Esophagus muscularis mucosa (tissue), 4 donors: ENCODE data around the gene ZNF587. TPM values are rescaled to one million over a fixed set of nuclear protein-coding genes. Genes with fewer than 3 reads are reported as not detected.
A peak's percentile ranks its signal among the peaks of the same experiment; 100 is the strongest.
"Not testable (repeated sequence)": the region's sequence is repeated elsewhere in the genome, so short reads cannot be mapped to it uniquely, and the experiment has no call there.

Experiments used
- DNase-seq: peaks from one replicate; pipeline ENCODE4 v3.0.0-alpha.2; 2017; ENCODE audit errors: extremely low spot score
- H3K27ac ChIP-seq, 4 donors: fragments of 200-600 bp; sonication (generic); replicated peaks in 1 of 4; 1 replicate in 3 of 4; 2 replicates in 1 of 4; pipeline ENCODE4 v1.5.1; 2016 to 2019; ENCODE audit warnings: mild to moderate bottlenecking in 1 of 4
- H3K27me3 ChIP-seq, 4 donors: fragments of 200-600 bp; sonication (generic); one replicate each; pipeline versions ENCODE4 v1.5.1 to v1.6.0; 2016 to 2019
- H3K36me3 ChIP-seq, 4 donors: fragments of 200-600 bp; sonication (generic); one replicate each; pipeline ENCODE4 v1.5.1; 2016 to 2019
- H3K4me1 ChIP-seq, 4 donors: fragments of 200-600 bp; sonication (generic); one replicate each; pipeline ENCODE4 v1.5.1; 2016 to 2019
- H3K4me3 ChIP-seq, 4 donors: fragments of 200-600 bp; sonication (generic); 1 replicate in 2 of 4; 2 replicates in 2 of 4; pipeline ENCODE4 v1.5.1; 2016 to 2019; ENCODE audit warnings: mild to moderate bottlenecking in 4 of 4, moderate library complexity in 1 of 4
- H3K9me3 ChIP-seq, 4 donors: fragments of 200-600 bp; sonication (generic); 1 replicate in 3 of 4; 2 replicates in 1 of 4; pipeline ENCODE4 v1.5.1; 2016 to 2019
- EP300 ChIP-seq: sonication (generic); formaldehyde crosslinking; IDR thresholded peaks from one replicate; pipeline ENCODE4 v1.6.1; 2017; ENCODE audit warnings: antibody characterized with exemption
- POLR2A ChIP-seq: fragments of 450-650 bp; IDR thresholded peaks from one replicate; pipeline ENCODE4 v1.6.1; 2017; ENCODE audit warnings: antibody characterized with exemption, moderate library complexity, mild to moderate bottlenecking, low read depth
- POLR2AphosphoS5 ChIP-seq, 2 donors: sonication (generic); formaldehyde crosslinking; IDR thresholded peaks; one replicate each; pipeline ENCODE4 v1.6.1; 2017; ENCODE audit warnings: antibody characterized with exemption in 2 of 2
- WGBS: methylation state at CpG from one replicate; pipeline ENCODE4 v1.1.5; 2018; 5-methylcytosine and 5-hydroxymethylcytosine counted together
- intact Hi-C: fragments of 100-400 bp; cut with DNase I; formaldehyde crosslinking; loops from one replicate; pipeline ENCODE4 v1.15.1; 2023
- total RNA-seq, 4 donors: library from RNA; depleted of rRNA; stranded (reverse); fragments of >200 nt; gene quantifications; one replicate each; pipeline versions ENCODE4 v1.1.0 to v1.2.1, GENCODE V29; 2016
- TF ChIP-seq, protein P1 (sequence below), 3 experiments: fragments of 200-600 bp in 2 of 3; fragments of 450-650 bp in 1 of 3; sonication (generic) in 2 of 3; IDR thresholded peaks; one replicate each; pipeline ENCODE4 v1.5.1; 2017 to 2019; ENCODE audit warnings: antibody characterized with exemption in 3 of 3, mild to moderate bottlenecking in 2 of 3, moderate library complexity in 1 of 3

ZNF587 gene
- total RNA-seq, 4 donors from 2014 or later: 10.9 to 27.8 (median 19.8) TPM

DNA sequence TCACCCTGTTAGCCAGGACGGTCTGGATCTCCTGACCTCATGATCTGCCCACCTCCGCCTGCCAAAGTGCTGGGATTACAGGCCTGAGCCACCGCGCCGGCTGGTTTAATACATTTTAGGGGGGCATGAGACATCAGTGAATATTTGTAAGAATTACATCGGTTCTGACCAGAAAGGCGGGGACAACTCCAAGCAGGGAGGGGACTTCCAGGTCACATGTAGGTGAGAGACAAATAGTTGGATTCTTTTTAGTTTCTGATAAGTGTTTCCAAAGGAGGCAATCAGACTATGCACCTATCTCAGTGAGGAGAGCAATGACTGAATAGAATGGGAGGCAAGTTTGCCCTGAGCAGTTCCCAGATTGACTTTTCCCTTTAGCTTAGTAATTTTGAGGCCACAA lies 31.3 kb upstream of the ZNF587 start:
- TF ChIP-seq POLR2AphosphoS5 (IDR thresholded peaks at IDR 0.05) (no peak), POLR2A (no peak)
- no peak for DNase-seq
- Histone ChIP-seq H3K27ac (no peak overlapping the region), H3K4me3 (no peak overlapping the region), H3K27me3 (no peaks in the 10 kb centered on the region), H3K36me3 (peaks cover 0 to 12% (median 0%) of the 10 kb centered on the region in 4 donors), H3K4me1 (peaks cover 21 to 45% (median 40%) of the 10 kb centered on the region in 4 donors), H3K9me3 (no peaks in the 10 kb centered on the region)
- intact Hi-C loops: loop anchor here (10.0 kb wide), 1 partner anchor 74 kb away; the partner anchor contains the start of gene ZNF776
- WGBS: 94% methylated on average over 7 of the region's 7 CpGs

DNA sequence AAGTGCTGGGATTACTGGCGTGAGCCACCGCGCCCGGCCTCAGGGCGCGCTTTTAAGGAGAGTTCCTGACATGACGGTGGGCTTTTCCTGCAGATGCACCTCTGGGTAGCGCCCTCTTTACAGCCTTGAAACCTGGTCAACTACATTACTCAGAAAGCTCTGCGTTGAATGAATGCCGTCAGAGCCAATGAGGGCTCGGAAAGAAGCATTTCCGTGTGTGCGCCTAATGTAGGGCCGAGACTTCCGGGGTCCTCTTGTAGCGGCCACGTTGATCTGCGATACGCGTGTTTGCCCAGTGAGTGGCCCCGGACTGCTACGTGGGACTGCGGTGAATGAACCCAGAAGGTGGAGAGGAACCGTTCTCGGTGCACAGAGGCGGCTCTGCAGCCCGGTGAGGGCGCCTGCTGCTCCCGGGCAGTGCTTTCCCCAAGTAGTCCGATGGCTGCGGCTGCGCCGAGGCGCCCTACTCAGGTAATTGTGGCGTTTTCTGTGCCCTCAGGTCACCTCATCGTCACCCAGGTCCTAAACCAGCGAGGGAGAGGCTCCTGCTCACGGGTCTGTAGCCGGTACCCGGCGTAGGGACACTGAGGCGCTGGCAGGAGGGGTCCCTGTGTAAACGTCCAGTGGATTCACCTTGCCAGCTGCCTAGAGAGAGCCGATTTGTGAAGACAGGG lies 30.0 kb upstream of the ZNF587 start:
- Histone ChIP-seq H3K9me3 (no peaks in the 10 kb centered on the region), H3K27ac (peak overlapping the region; percentile 76 to 84 (median 78)), H3K4me3 (peak overlapping the region; percentile 70 to 81 (median 80)), H3K4me1 (peaks cover 18 to 38% (median 32%) of the 10 kb centered on the region in 4 donors), H3K27me3 (no peaks in the 10 kb centered on the region), H3K36me3 (peaks cover 0 to 12% (median 3%) of the 10 kb centered on the region in 4 donors)
- intact Hi-C loops: loop anchor here (10.0 kb wide), 1 partner anchor 75 kb away; the partner anchor contains the start of gene ZNF776
- no peak for TF ChIP-seq EP300
- no peak for TF ChIP-seq POLR2A
- peak; percentile 75 to 83 for TF ChIP-seq POLR2AphosphoS5 (IDR thresholded peaks at IDR 0.05)
- TF ChIP-seq, protein P1, sequence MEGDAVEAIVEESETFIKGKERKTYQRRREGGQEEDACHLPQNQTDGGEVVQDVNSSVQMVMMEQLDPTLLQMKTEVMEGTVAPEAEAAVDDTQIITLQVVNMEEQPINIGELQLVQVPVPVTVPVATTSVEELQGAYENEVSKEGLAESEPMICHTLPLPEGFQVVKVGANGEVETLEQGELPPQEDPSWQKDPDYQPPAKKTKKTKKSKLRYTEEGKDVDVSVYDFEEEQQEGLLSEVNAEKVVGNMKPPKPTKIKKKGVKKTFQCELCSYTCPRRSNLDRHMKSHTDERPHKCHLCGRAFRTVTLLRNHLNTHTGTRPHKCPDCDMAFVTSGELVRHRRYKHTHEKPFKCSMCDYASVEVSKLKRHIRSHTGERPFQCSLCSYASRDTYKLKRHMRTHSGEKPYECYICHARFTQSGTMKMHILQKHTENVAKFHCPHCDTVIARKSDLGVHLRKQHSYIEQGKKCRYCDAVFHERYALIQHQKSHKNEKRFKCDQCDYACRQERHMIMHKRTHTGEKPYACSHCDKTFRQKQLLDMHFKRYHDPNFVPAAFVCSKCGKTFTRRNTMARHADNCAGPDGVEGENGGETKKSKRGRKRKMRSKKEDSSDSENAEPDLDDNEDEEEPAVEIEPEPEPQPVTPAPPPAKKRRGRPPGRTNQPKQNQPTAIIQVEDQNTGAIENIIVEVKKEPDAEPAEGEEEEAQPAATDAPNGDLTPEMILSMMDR (IDR thresholded peaks at IDR 0.05): peak in 1 of 3 experiments; percentile 29
- peak; percentile 94 for DNase-seq
- 0% methylated on average over 16 of the region's 44 CpGs for WGBS

DNA sequence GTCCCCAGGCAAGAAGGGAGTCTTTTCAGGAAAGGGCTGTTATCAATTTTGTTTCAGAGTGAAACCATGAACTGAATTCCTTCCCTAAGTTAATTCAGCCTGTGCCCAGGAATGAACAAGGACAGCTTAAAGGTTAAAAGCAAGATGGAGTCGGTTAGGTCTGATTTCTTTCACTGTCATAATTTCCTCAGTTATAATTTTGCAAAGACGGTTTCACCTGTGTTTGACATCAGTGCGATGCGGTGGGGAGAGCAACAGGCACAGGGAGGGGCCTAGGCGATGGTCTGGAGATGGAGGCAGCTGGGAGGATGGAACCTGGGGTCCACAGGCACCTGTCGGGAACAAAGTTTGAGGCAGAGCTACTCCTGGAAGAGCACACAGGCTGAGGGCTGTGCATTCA lies 29.1 kb upstream of the ZNF587 start:
- intact Hi-C loops: no loop called here
- TF ChIP-seq, protein P1 (IDR thresholded peaks at IDR 0.05): no peak
- TF ChIP-seq POLR2A: no peak
- TF ChIP-seq POLR2AphosphoS5 (IDR thresholded peaks at IDR 0.05): no peak
- no peak for TF ChIP-seq EP300
- peak overlapping the region; percentile 70 to 81 (median 80) for H3K4me3 ChIP-seq
- peaks cover 0 to 12% (median 3%) of the 10 kb centered on the region in 4 donors for H3K36me3 ChIP-seq
- no peak for DNase-seq
- H3K9me3 ChIP-seq: no peaks in the 10 kb centered on the region
- H3K27me3 ChIP-seq: no peaks in the 10 kb centered on the region
- no peak overlapping the region for H3K27ac ChIP-seq
- peaks cover 15 to 31% (median 25%) of the 10 kb centered on the region in 4 donors for H3K4me1 ChIP-seq
- WGBS: 80% methylated on average over 5 of the region's 6 CpGs

DNA sequence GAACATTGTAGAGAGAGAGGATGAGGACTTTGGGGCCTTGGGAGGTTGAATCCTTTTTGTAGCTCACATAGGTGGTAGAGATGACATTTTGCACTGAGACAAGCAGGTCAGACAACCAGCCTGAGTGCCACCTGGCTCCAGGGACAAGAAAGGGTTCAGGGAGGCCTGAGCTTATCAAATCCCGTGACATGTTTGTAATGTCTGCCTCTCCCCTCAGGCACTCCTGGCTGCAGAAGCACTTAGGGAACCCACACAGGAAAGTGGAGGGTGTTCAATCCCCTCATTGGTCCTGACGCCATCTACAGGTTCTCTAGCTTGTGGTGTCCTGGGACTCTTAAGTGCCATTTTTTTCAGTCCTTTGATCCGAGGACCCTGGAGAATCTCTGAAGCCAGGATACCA lies 28.6 kb upstream of the ZNF587 start:
- H3K27ac ChIP-seq, intact Hi-C loops, DNase-seq, H3K4me3 ChIP-seq, H3K9me3 ChIP-seq, H3K27me3 ChIP-seq: not testable (repeated sequence)
- 71% methylated on average over 2 of the region's 3 CpGs for WGBS
- Histone ChIP-seq H3K4me1 (peaks cover 15 to 31% (median 25%) of the 10 kb centered on the region in 4 donors), H3K36me3 (peaks cover 0 to 13% (median 3%) of the 10 kb centered on the region in 4 donors)

DNA sequence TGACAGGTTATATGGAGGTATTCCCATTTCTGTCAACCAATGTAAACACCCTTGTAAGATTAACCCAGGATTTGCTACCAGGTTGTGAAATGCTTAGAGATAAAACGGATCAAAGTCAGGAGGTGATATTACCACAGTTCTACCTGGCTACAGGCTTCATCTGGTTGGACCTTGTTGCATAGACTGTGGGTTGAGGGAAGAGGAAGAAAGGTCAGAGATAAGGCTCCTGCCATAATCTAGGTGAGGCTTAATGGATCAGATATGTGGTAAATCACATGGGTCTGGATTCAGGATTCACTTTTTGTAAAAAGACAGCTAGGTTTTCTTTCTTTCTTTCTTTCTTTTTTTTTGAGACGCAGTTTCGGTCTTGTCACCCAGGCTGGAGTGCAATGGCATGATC lies 28.2 kb upstream of the ZNF587 start:
- H3K9me3 ChIP-seq, intact Hi-C loops, H3K27ac ChIP-seq, H3K27me3 ChIP-seq, DNase-seq, H3K4me3 ChIP-seq: not testable (repeated sequence)
- Histone ChIP-seq H3K4me1 (peaks cover 15 to 31% (median 25%) of the 10 kb centered on the region in 4 donors), H3K36me3 (peaks cover 0 to 17% (median 3%) of the 10 kb centered on the region in 4 donors)
- 97% methylated on average over 2 of the region's 3 CpGs for WGBS

DNA sequence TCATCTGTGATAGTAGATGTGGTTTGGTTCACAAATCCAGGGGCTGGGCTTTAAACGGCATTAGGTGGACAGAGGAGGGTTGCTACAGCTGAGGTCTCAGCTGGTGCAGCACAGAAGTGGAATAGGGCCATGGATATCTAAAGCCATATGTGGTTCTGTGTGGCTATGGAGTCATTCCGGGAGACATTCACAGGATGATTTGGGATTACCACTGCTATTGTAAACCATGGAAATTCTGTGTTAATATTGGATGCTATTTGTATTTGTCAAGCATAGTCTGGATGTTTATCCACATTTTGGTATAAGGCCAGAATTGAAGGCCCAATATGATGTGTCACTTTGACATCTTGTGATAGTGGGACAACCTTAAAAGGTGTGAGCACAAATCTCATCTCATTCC lies 26.5 kb upstream of the ZNF587 start:
- H3K27me3 ChIP-seq, H3K9me3 ChIP-seq, intact Hi-C loops, H3K4me3 ChIP-seq, DNase-seq, H3K27ac ChIP-seq: not testable (repeated sequence)
- H3K4me1 ChIP-seq: peaks cover 15 to 31% (median 25%) of the 10 kb centered on the region in 4 donors
- peaks cover 0 to 21% (median 3%) of the 10 kb centered on the region in 4 donors for H3K36me3 ChIP-seq
- WGBS: 87% methylated on average over 2 of the region's 2 CpGs

DNA sequence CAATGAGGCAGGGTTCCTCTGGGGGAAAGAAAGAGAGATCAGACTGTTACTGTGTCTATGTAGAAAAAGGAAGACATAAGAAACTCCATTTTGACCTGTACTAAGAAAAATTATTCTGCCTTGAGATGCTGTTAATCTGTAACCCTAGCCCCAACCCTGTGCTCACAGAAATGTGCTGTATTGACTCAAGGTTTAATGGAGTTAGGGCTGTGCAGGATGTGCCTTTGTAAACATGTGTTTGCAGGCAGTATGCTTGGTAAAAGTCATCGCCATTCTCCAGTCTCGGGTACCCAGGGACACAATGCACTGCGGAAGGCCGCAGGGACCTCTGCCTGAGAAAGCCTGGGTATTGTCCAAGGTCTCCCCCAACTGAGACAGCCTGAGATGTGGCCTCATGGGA lies 26.1 kb upstream of the ZNF587 start:
- intact Hi-C loops, DNase-seq, H3K27me3 ChIP-seq, H3K4me3 ChIP-seq, H3K9me3 ChIP-seq, H3K27ac ChIP-seq: not testable (repeated sequence)
- 86% methylated on average over 4 of the region's 4 CpGs for WGBS
- H3K4me1 ChIP-seq: peaks cover 15 to 30% (median 25%) of the 10 kb centered on the region in 4 donors
- H3K36me3 ChIP-seq: peaks cover 0 to 21% (median 3%) of the 10 kb centered on the region in 4 donors
